Measurements from ENCODE around the gene PDSS1. TPM values are rescaled to one million over a fixed set of nuclear protein-coding genes. Genes with fewer than 3 reads are reported as not detected.

The PDSS1 gene
- total and polyA plus RNA-seq, 2 of the 13 experiments (the other 11 are each of a cell fraction or from before 2014, with no cell fraction given) = 18.7 to 19.3 TPM

DNA sequence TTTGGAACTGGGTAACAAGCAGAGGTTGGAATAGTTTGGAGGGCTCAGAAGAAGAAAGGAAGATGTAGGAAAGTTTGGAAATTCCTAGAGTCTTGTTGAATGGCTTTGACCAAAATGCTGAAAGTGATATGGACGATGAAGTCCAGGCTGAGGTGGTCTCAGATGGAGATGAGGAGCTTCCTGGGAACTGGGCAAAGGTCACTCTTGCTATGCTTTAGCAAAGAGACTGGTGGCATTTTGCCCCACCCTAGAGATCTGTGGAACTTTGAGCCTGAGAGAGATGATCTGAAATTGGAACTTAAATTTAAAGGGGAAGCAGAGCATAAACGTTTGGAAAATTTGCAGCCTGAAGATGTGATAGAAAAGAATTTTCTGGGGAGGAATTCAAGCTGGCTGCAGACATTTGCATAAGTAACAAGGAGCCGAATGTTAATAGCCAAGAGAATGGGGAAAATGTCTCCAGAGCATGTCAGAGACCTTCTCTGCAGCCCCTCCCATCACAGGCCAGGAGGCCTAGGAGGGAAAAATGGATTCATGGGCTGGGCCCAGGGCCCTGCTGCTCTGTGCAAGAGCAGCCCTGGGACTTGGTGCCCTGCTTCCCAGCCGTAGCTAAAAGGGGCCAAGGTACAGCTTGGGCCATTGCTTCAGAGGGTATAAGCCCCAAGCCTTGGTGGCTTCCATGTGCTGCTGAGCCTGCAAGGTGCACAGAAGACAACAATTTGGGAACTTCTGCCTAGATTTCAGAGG, 3.6 kb downstream of the PDSS1 start:
- H3K79me2 ChIP-seq (ENCODE audit: insufficient read depth, low read length) = peaks cover 48% of the 10 kb centered on the region
- in situ Hi-C loops (cut with HindIII; ENCODE audit: extremely low pct_ligation_motif_present, low pct_unique_long_range_greater_than_20kb) = no loop called here

More for the DNA sequence above, 3.6 kb downstream of the PDSS1 start:
- ChIA-PET CTCF (ENCODE audit: low intra/inter-chr PET ratio, low total read pairs) (no interaction called here), POLR2A (no interaction called here)
- Histone ChIP-seq H2AFZ (ENCODE audit: low read length) (no peak overlapping the region), H3K4me1 (ENCODE audit: insufficient read depth, low read length) (peaks cover 51% of the 10 kb centered on the region), H3K4me3 (replicated peaks in 1 of 3; ENCODE audit: insufficient read depth in 1 of 3, low read depth in 2 of 3, low read length in 3 of 3) (peak overlapping the region in 1 of 3 experiments; percentile 18; a peak in 1 of 6 replicates), H3K9ac (ENCODE audit: insufficient read depth, low read depth, low read length) (no peak overlapping the region), H3K9me3 (ENCODE audit: low read length) (no peaks in the 10 kb centered on the region), H3K27ac (ENCODE audit: extremely low read length, insufficient read depth, low read length) (peak overlapping the region; percentile 4), H3K36me3 (replicated peaks in 1 of 2; ENCODE audit: control insufficient read depth in 1 of 2, insufficient read depth in 2 of 2, low read length in 2 of 2) (peaks cover 2 to 15% of the 10 kb centered on the region in 2 experiments; a peak in 4 of 5 replicates), H3K4me2 (ENCODE audit: low read depth, low read length) (peak overlapping the region; percentile 37), H3K27me3 (ENCODE audit: control insufficient read depth in 1 of 2, insufficient read depth in 2 of 2, low read length in 2 of 2) (no peaks in the 10 kb centered on the region; a peak in 1 of 5 replicates), H4K20me1 (ENCODE audit: insufficient read depth, low read length) (no peaks in the 10 kb centered on the region)
- BruUV-seq (replicated peaks) = no TSS peak
- FAIRE-seq = no peak
- no peak for TF ChIP-seq SRSF9 (IDR thresholded peaks at IDR 0.05; ENCODE audit: borderline replicate concordance, insufficient read depth, low read depth, low read length, poor library complexity, severe bottlenecking)
- TF ChIP-seq ZFP91 (CRISPR knock-in tag; IDR thresholded peaks at IDR 0.05; ENCODE audit: borderline replicate concordance) = peak; percentile 91; the same call in 1 of the 2 replicates
- TF ChIP-seq THAP7 (CRISPR knock-in tag; IDR thresholded peaks at IDR 0.05) = no peak
- TF ChIP-seq GPN1 (CRISPR knock-in tag; IDR thresholded peaks at IDR 0.05; ENCODE audit: borderline replicate concordance) = no peak
- peak; percentile 47; the same call in 1 of the 2 replicates for TF ChIP-seq HNF4A (CRISPR knock-in tag; IDR thresholded peaks at IDR 0.05)
- no peak for TF ChIP-seq PREB (CRISPR knock-in tag; IDR thresholded peaks at IDR 0.05)
- TF ChIP-seq MED13 (CRISPR knock-in tag; IDR thresholded peaks at IDR 0.05) = no peak
- no peak for TF ChIP-seq ZMYM2 (CRISPR knock-in tag; IDR thresholded peaks at IDR 0.05)
- TF ChIP-seq ZNF3 (CRISPR knock-in tag; IDR thresholded peaks at IDR 0.05) = no peak
- TF ChIP-seq, protein P1, sequence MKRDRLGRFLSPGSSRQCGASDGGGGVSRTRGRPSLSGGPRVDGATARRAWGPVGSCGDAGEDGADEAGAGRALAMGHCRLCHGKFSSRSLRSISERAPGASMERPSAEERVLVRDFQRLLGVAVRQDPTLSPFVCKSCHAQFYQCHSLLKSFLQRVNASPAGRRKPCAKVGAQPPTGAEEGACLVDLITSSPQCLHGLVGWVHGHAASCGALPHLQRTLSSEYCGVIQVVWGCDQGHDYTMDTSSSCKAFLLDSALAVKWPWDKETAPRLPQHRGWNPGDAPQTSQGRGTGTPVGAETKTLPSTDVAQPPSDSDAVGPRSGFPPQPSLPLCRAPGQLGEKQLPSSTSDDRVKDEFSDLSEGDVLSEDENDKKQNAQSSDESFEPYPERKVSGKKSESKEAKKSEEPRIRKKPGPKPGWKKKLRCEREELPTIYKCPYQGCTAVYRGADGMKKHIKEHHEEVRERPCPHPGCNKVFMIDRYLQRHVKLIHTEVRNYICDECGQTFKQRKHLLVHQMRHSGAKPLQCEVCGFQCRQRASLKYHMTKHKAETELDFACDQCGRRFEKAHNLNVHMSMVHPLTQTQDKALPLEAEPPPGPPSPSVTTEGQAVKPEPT (CRISPR knock-in tag; IDR thresholded peaks at IDR 0.05; ENCODE audit: low read depth) = no peak
- TF ChIP-seq MIXL1 (CRISPR knock-in tag; IDR thresholded peaks at IDR 0.05) = no peak
- TF ChIP-seq POGZ (CRISPR knock-in tag; IDR thresholded peaks at IDR 0.05) = 0 out of 2 replicates have a peak, but pooled peaks have one; percentile 17
- no peak for TF ChIP-seq TGIF2 (CRISPR knock-in tag; IDR thresholded peaks at IDR 0.05)
- peak; percentile 32; the same call in 1 of the 2 replicates for TF ChIP-seq HNF4G (IDR thresholded peaks at IDR 0.05; ENCODE audit: borderline replicate concordance, low read depth, low read length)
- TF ChIP-seq HNF4G (CRISPR knock-in tag; IDR thresholded peaks at IDR 0.05; ENCODE audit: borderline replicate concordance, low read depth) = no peak
- DNase-seq (ENCODE audit: low spot score) = peak; percentile 43
- no peak for ATAC-seq
- intact Hi-C loops (cut with micrococcal nuclease; ENCODE audit: unreplicated experiment) = no loop called here
- WGBS (ENCODE audit: low lambda C conversion rate) = 42% methylated on average over 4 of the region's 4 CpGs

All from HepG2 (cell line).